Measurements from ENCODE around the gene NPAS1.

DNA sequence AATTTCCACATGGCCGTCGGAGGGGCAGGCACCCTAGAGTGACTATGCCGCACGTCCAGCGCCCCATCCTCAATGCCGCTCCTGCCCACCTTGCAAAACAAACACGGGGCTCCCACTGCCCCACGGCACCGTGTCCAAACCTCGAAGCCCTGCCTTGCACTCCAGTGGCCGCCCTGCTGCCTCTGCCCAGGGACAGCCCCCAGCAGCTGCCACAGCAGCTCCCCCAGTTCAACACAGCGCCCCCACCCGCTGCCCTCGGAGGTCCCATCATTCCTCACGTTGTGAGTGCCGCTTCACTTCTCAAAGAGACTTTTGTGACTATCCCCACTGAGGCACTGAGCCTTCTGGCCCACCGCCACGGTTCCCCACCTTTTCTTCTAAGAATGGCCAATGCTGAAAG is 51.1 kb downstream of the NPAS1 start:
- TF ChIP-seq, protein P1, sequence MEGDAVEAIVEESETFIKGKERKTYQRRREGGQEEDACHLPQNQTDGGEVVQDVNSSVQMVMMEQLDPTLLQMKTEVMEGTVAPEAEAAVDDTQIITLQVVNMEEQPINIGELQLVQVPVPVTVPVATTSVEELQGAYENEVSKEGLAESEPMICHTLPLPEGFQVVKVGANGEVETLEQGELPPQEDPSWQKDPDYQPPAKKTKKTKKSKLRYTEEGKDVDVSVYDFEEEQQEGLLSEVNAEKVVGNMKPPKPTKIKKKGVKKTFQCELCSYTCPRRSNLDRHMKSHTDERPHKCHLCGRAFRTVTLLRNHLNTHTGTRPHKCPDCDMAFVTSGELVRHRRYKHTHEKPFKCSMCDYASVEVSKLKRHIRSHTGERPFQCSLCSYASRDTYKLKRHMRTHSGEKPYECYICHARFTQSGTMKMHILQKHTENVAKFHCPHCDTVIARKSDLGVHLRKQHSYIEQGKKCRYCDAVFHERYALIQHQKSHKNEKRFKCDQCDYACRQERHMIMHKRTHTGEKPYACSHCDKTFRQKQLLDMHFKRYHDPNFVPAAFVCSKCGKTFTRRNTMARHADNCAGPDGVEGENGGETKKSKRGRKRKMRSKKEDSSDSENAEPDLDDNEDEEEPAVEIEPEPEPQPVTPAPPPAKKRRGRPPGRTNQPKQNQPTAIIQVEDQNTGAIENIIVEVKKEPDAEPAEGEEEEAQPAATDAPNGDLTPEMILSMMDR (IDR thresholded peaks at IDR 0.05; ENCODE audit: low read depth, low read length), result no peak
- TF ChIP-seq EZH2phosphoT487 (IDR thresholded peaks at IDR 0.05; ENCODE audit: low read depth), result no peak

Measured in OCI-LY3 (cell line).